GM15510 (cell line): ENCODE results near the gene PTPN3.

ENCODE experiments used
- POLR2A ChIP-seq: IDR thresholded peaks from 3 replicates; pipeline ENCODE4 v1.6.1; 2011; ENCODE audit warnings: borderline replicate concordance; ENCODE audit not compliant: insufficient read length; ENCODE audit errors: extremely low read depth

The PTPN3 gene

GRCh38 chr9:109498195-109499092, at the start of gene PTPN3:
Gene PTPN3 (minus strand): TSS chr9:109498307. CDS start chr9:109463434, 34,873 bp downstream.
- no peak for TF ChIP-seq POLR2A

GRCh38 chr9:109542922-109543321, 44.8 kb upstream of the PTPN3 start:
- TF ChIP-seq POLR2A, result no peak

- no peak for TF ChIP-seq POLR2A
These were observed 40.2 kb upstream of the PTPN3 start for GRCh38 chr9:109538346-109538745.

DNA sequence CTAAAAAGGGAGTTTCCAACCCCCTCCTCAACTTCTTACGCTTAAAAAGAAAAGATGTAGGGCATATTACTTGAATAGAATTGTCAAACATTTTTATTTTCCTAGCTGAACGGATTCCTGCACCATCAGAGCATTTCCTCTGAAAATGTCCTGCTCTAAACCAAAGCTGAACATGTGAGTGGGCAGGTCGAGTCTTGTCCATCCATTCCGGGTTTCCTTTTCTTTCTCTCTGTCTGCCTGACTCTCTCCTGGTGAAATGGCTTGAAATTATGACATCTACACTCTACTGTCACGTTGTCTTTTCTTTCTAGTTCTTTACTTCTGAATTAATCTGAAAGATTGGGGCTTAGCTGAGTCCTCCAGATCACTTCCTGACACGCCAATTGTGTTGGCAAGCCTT, 39.2 kb upstream of the PTPN3 start:
- no peak for TF ChIP-seq POLR2A

GRCh38 chr9:109536859-109537258, 38.8 kb upstream of the PTPN3 start:
- TF ChIP-seq POLR2A, result no peak

DNA sequence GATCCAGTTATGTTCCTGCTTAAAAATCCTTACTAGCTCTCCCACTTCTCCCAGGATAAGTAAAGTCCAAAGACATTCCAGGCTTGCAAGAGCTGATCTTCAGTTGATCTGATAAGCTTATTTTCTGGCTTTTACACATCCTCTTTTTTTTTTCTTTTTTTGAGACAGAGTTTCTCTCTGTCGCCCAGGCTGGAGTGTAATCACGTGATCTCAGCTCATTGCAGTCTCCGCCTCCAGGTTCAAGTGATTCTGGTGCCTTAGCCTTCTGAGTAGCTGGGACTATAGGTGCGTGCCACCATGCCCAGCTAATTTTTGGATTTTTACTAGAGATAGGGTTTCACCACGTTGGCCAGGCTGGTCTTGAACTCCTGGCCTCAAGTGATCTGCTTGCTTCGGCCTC, 37.3 kb upstream of the PTPN3 start:
- no peak for TF ChIP-seq POLR2A

- no peak for TF ChIP-seq POLR2A
These were observed 36.0 kb upstream of the PTPN3 start for GRCh38 chr9:109534151-109534550.

DNA sequence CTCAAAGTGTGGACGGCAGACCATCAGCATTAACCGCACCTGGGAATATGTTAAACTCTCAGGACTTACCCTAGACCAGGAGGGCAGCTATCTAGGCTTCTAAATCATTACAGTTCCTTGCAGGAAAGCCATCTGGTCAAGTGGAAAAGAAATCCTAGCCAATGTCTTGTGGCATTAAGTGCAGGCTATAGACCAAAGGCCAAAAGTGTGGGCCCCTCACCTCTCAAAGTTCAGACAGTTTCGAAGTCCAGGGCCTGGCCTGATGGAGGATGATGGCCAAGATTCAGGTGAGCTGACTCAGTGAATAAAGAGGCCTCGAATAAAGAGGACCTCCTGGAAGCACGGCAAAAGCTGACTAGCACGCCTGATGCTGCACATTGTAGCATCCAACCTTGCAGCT, 24.0 kb upstream of the PTPN3 start:
- no peak for TF ChIP-seq POLR2A

DNA sequence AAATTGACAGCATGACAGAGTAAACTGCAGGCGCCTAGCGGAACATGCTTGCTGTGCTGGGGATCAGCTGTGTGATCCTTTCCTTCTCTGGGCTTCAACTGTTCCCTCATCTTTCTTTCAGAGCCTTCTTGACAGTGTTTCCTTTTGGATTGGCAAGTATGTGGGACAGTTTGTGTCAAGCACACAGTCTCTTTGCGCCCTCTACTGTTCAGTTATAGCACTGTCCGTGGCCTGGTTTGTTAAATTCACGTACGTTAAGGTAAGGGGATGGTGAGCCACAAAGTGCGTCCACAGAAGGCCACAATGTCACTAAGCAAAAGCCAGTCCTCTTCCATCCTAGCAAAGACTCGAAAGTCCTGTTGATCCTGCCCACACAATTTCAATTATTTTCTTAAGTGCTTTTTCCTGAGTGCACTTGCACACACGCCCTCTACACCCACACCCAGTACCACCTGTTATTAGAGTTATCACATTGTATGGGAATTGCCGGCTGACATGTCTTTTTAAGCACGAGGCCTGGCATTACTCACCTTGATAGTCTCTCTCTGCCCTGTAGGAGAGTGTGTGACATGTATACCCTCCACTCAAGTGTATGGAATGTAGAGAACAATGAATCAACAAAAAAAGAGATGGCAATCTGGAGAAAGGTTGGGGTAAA, 22.5 kb upstream of the PTPN3 start:
- no peak for TF ChIP-seq POLR2A

DNA sequence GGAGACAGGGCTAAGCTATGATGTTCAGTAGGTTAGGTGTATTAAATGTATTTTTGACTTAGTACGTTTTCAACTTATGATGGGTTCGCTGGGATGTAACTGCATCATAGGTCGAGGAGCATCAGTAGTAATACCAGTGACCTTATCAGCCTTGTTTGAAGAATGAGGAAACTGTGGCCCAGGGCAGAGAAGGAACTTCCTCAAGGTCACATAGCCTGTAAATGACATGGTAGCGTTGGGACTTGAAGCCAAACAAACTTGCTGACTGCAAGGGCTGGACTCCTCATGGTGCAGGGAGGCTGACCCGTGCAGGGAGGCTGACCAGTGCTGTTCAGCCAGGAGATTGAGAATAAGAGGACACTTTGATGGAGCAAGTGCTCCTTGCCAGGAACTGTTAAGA, 21.3 kb upstream of the PTPN3 start:
- TF ChIP-seq POLR2A, result no peak

DNA sequence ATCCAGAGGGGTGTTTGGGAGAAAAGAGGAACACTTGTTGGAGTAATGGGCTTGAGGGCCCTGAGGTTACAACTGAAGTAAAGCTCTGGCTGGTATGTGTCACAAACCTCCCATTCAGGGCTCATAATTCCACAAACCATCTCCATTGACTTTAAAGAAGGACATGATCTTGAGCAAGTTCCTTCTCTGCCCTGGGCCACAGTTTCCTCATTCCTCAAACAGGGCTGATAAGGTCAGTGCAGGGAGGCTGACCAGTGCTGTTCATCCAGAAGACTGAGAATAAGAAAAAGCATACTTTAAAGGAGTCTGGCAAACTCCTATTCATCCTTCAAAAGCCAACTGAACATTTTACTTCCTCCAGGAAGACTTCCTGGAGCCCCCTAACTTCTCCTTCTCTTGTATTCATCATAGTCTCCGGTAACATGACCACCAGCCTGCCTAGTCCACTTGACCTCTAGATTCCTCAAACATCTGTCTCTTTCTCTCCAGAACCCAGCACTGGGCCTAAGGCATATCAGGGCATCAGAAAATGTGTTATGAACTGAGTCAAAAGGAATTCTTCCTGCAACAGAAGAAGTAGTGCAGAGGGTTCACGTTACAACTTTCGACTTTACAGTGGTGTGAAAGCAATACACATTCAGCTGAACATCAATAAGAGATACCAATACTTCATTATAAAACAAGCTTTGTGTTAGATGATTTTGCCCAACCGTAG, 20.7 kb upstream of the PTPN3 start:
- TF ChIP-seq POLR2A, result no peak

- no peak for TF ChIP-seq POLR2A
These were observed 19.8 kb upstream of the PTPN3 start for GRCh38 chr9:109517901-109518377.

- no peak for TF ChIP-seq POLR2A
These were observed 15.8 kb upstream of the PTPN3 start for GRCh38 chr9:109513871-109514270.

DNA sequence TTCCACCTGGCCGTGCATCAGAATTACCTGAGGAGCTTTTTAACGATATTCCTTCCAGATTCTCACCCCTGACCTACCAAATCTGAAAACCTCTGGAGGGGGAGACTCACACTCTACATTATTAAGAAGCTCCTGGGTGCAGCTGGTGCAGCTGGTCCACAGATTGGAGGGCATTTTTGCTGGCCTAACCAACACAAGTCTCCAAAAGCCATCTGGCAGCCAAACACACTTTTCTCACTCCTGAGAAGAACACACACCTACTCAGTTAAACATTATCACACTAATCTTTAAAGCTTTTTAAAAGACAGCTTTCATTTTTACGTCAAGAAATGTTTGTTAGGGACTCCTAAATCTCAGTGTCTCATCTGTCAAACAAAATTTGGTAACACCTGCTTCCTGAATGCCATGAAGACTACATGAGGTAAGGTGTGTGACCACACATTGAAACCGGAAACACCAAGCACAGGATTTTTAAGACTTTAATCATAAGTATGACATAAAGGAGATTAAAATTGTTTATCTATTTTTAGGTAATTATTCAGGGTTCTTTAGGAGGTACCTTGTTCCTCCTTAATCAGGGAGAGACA, 14.2 kb upstream of the PTPN3 start:
- no peak for TF ChIP-seq POLR2A

GRCh38 chr9:109510506-109510905, 12.4 kb upstream of the PTPN3 start:
- no peak for TF ChIP-seq POLR2A
